Upper lobe of right lung (tissue), 1 donor: ENCODE results near the gene A3GALT2. TPM values are rescaled to one million over a fixed set of nuclear protein-coding genes. Genes with fewer than 3 reads are reported as not detected.

Experiments
- ATAC-seq: fragments of 200-7000 bp; cut with Tn5 transposase; one replicate; pipeline ENCODE4 v1.9.1; 2020; ENCODE audit warnings: mild to moderate bottlenecking, moderate library complexity
- DNase-seq: peaks from one replicate; pipeline ENCODE4 v3.0.0-alpha.2; 2020
- H3K27ac ChIP-seq: fragments of 200-600 bp; one replicate; pipeline ENCODE4 v1.8.0; 2022
- H3K27me3 ChIP-seq: fragments of 200-600 bp; one replicate; pipeline ENCODE4 v1.8.0; 2022; ENCODE audit warnings: mild to moderate bottlenecking
- H3K36me3 ChIP-seq: fragments of 200-600 bp; one replicate; pipeline ENCODE4 v1.8.0; 2022
- H3K4me1 ChIP-seq: fragments of 200-600 bp; one replicate; pipeline ENCODE4 v1.8.0; 2022
- H3K4me3 ChIP-seq: fragments of 200-600 bp; one replicate; pipeline ENCODE4 v1.8.0; 2022; ENCODE audit warnings: mild to moderate bottlenecking
- H3K9me3 ChIP-seq: fragments of 200-600 bp; one replicate; pipeline ENCODE4 v1.8.0; 2022
- CTCF ChIP-seq: fragments of 200-600 bp; IDR thresholded peaks from one replicate; pipeline ENCODE4 v1.8.0; 2022; ENCODE audit warnings: antibody characterized with exemption
- intact Hi-C: fragments of 100-400 bp; cut with DNase I; formaldehyde crosslinking; loops from one replicate; pipeline ENCODE4 v1.11.0; 2022
- total RNA-seq: library from RNA; stranded (reverse); fragmentation: NEBNext Ultra II Directional; extraction: Animal tissue kit (Norgen Biotek cat#: 25700); gene quantifications from one replicate; pipeline ENCODE4 v1.2.1, GENCODE V29; 2021
- donor health status: DM: no; HTN: yes; CAD: no; lungs with severe emphysema.

Gene A3GALT2
- total RNA-seq, 1 donor from 2014 or later, result not detected

GRCh38 chr1:33327587-33328325, 6.9 kb upstream of the A3GALT2 start:
- no peaks in the 10 kb centered on the region for H3K9me3 ChIP-seq
- intact Hi-C loops, result no loop called here
- H3K27me3 ChIP-seq, result no peaks in the 10 kb centered on the region
- peaks cover 45% of the 10 kb centered on the region for H3K4me1 ChIP-seq
- no peak for TF ChIP-seq CTCF
- ATAC-seq, result peak; percentile 76
- peak overlapping the region; percentile 48 for H3K27ac ChIP-seq
- peak; percentile 79 for DNase-seq
- H3K36me3 ChIP-seq, result peaks cover 100% of the 10 kb centered on the region
- H3K4me3 ChIP-seq, result no peak overlapping the region

- no peaks in the 10 kb centered on the region for H3K9me3 ChIP-seq
- intact Hi-C loops, result no loop called here
- H3K4me1 ChIP-seq, result peaks cover 38% of the 10 kb centered on the region
- no peaks in the 10 kb centered on the region for H3K27me3 ChIP-seq
- H3K27ac ChIP-seq, result no peak overlapping the region
- ATAC-seq (peak; percentile 44), DNase-seq (no peak)
- no peak overlapping the region for H3K4me3 ChIP-seq
- peaks cover 91% of the 10 kb centered on the region for H3K36me3 ChIP-seq
- no peak for TF ChIP-seq CTCF
Observed at GRCh38 chr1:33326785-33327184, 5.9 kb upstream of the A3GALT2 start.

- peaks cover 33% of the 10 kb centered on the region for H3K4me1 ChIP-seq
- no peak for DNase-seq
- peaks cover 72% of the 10 kb centered on the region for H3K36me3 ChIP-seq
- no peak for ATAC-seq
- H3K27me3 ChIP-seq, result no peaks in the 10 kb centered on the region
- H3K9me3 ChIP-seq, result no peaks in the 10 kb centered on the region
- no peak overlapping the region for H3K4me3 ChIP-seq
- no peak overlapping the region for H3K27ac ChIP-seq
- intact Hi-C loops, result no loop called here
- TF ChIP-seq CTCF, result no peak
Observed at GRCh38 chr1:33324677-33325575, 4.0 kb upstream of the A3GALT2 start.

- DNase-seq, result no peak
- TF ChIP-seq CTCF, result no peak
- no peak overlapping the region for H3K27ac ChIP-seq
Observed at GRCh38 chr1:33323663-33324477, 3.0 kb upstream of the A3GALT2 start.

GRCh38 chr1:33322870-33323585, 2.1 kb upstream of the A3GALT2 start:
- H3K27ac ChIP-seq, result no peak overlapping the region
- H3K4me3 ChIP-seq, result no peak overlapping the region
- ATAC-seq (no peak), DNase-seq (peak; percentile 45)
- H3K36me3 ChIP-seq, result peaks cover 54% of the 10 kb centered on the region
- intact Hi-C loops, result no loop called here
- no peak for TF ChIP-seq CTCF
- H3K4me1 ChIP-seq, result peaks cover 23% of the 10 kb centered on the region
- no peaks in the 10 kb centered on the region for H3K27me3 ChIP-seq
- no peaks in the 10 kb centered on the region for H3K9me3 ChIP-seq

More at GRCh38 chr1:33323663-33324477, 3.0 kb upstream of the A3GALT2 start:
- intact Hi-C loops, result no loop called here
- Histone ChIP-seq H3K4me3 (no peak overlapping the region), H3K4me1 (peaks cover 32% of the 10 kb centered on the region), H3K27me3 (no peaks in the 10 kb centered on the region), H3K36me3 (peaks cover 62% of the 10 kb centered on the region), H3K9me3 (no peaks in the 10 kb centered on the region)
- ATAC-seq, result no peak
